Measurements from ENCODE around the gene RPL29.

DNA sequence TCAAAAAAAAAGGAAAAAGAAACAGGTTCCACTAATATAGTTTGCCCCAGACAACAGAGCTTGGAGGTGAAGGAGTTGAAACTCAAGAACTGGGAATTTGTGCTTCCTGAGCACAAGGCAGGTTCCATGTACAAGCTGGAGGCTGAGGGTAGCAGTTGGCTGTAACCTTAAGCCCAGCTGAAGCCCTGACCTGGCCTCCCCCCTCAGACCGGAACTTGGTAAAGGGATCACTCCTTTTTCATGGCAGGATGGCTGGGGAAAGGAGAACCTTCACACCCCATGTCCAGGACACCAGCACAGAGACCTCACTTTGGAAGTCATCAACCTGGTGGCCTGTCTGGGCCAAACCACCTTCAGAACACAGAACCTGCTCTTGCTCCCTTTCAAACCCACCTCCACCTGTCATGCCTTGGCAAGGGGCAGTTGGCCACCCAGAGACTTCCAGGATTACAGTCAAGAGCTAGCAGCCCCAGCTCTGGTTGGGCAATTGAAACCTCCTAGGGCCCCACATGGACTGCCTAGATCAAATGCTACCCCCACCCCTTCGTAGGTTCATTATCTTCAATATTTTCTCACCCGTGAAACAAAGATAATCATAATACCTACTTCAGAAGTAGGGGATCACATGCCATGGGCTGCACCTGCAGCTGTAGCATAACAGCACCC, 3.5 kb downstream of the RPL29 start:
- TF ChIP-seq EZH2 (IDR thresholded peaks at IDR 0.05; ENCODE audit: borderline replicate concordance, low read length) (no peak), CTCF (IDR thresholded peaks at IDR 0.05; ENCODE audit: low read length) (no peak)
